DND-41 (cell line): ENCODE measurements around the gene HACD4.
A peak's percentile ranks its signal among the peaks of the same experiment; 100 is the strongest.

Source experiments
- ATAC-seq: fragments of 200-7000 bp; cut with Tn5 transposase; 3 replicates; pipeline ENCODE4 v1.9.1; 2021; ENCODE audit warnings: low read depth; ENCODE audit not compliant: insufficient read depth
- DNase-seq: peaks from one replicate; pipeline ENCODE4 v3.0.0-alpha.2; 2020
- H2AFZ ChIP-seq: 2 replicates; pipeline ENCODE4 v1.6.0; 2012; ENCODE audit warnings: low read depth, low read length
- H3K27ac ChIP-seq: 2 replicates; pipeline ENCODE4 v1.5.1; 2012; ENCODE audit warnings: low read length, inconsistent platforms
- H3K27me3 ChIP-seq: fragments of 200-600 bp; sonication (generic); 2 replicates; pipeline ENCODE4 v1.6.0; 2012; ENCODE audit warnings: low read length, mild to moderate bottlenecking, inconsistent platforms; ENCODE audit not compliant: insufficient read depth, poor library complexity
- H3K36me3 ChIP-seq: 2 replicates; pipeline ENCODE4 v1.5.1; 2012; ENCODE audit warnings: low read length, inconsistent platforms; ENCODE audit not compliant: insufficient read depth
- H3K4me1 ChIP-seq: 2 replicates; pipeline ENCODE4 v1.5.1; 2012; ENCODE audit warnings: mild to moderate bottlenecking, low read length; ENCODE audit not compliant: insufficient read depth
- H3K4me2 ChIP-seq: 2 replicates; pipeline ENCODE4 v1.6.0; 2012; ENCODE audit warnings: mild to moderate bottlenecking, moderate library complexity, low read length, inconsistent platforms; ENCODE audit not compliant: insufficient read depth
- H3K4me3 ChIP-seq, 2 experiments: fragments of 200-600 bp in 1 of 2; shearing (Covaris generic) in 1 of 2; 2 replicates each; pipeline ENCODE4 v1.5.1; 2012 to 2016; ENCODE audit warnings: inconsistent platforms in 2 of 2, low read length in 2 of 2, mild to moderate bottlenecking in 2 of 2, low read depth in 1 of 2, moderate library complexity in 1 of 2
- H3K79me2 ChIP-seq: 2 replicates; pipeline ENCODE4 v1.6.0; 2012; ENCODE audit warnings: low read length, inconsistent platforms; ENCODE audit not compliant: insufficient read depth
- H3K9ac ChIP-seq: 2 replicates; pipeline ENCODE4 v1.6.0; 2012; ENCODE audit warnings: low read depth, mild to moderate bottlenecking, inconsistent platforms, low read length, moderate library complexity
- H3K9me3 ChIP-seq: 2 replicates; pipeline ENCODE4 v1.5.1; 2012; ENCODE audit warnings: low read length, moderate library complexity, mild to moderate bottlenecking, inconsistent platforms; ENCODE audit not compliant: insufficient read depth, severe bottlenecking
- H4K20me1 ChIP-seq: 2 replicates; pipeline ENCODE4 v1.6.0; 2012; ENCODE audit warnings: low read length; ENCODE audit not compliant: insufficient read depth
- EZH2 ChIP-seq: IDR thresholded peaks from 3 replicates; pipeline ENCODE4 v1.6.1; 2012; ENCODE audit warnings: borderline replicate concordance, low read depth, mild to moderate bottlenecking, moderate library complexity, low read length, inconsistent platforms; ENCODE audit not compliant: severe bottlenecking
- TF ChIP-seq, protein P1 (sequence below): IDR thresholded peaks from 2 replicates; pipeline ENCODE4 v1.5.1; 2012; ENCODE audit warnings: borderline replicate concordance, low read length, moderate library complexity, mild to moderate bottlenecking; ENCODE audit not compliant: poor library complexity, severe bottlenecking; ENCODE audit errors: extremely low read depth

Gene HACD4, protein sequence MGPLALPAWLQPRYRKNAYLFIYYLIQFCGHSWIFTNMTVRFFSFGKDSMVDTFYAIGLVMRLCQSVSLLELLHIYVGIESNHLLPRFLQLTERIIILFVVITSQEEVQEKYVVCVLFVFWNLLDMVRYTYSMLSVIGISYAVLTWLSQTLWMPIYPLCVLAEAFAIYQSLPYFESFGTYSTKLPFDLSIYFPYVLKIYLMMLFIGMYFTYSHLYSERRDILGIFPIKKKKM

DNA sequence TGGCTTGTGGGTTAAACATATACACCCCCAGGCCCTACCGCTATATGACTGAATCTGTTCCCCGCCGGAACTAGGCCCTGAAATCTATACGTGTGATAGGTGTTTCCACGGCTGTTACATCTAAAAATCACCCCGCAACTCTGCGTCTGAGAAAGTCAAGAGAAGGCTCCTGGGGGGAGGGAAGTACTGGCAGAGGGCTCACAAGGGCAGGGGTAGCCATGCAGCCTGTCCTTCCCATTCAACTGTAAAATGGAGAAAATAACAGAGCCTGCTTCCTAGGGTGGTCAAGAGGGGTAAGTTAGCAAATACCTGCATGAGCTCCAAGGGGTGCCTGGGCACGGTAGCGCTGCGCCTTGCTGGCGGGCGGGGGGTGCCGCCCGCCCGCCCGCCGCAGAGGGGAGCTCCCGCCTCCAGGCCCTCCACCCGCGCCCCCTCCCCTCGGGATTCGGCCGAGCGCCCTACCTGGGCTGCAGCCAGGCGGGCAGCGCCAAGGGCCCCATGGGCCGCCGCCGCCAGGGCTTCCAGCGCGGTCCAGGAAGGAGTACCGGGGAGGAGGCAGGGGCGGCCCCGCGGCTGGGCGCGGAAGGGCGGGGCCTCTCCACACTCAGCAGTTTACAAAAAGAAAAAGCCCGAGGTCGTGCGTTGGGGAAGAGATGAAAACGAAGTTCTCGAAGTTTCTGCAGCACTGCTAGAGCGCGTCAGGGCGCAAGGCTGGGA is at the start of gene HACD4:
Gene HACD4, minus strand, starts transcription at position 550 of the 717 bp plus-strand sequence. Its CDS starts 50 bp downstream, at position 500.
- H3K36me3 ChIP-seq: no peaks in the 10 kb centered on the region
- no peak within 1 kb of the TSS for H3K4me3 ChIP-seq
- no peaks in the 10 kb centered on the region for H3K79me2 ChIP-seq
- no peak within 1 kb of the TSS for H2AFZ ChIP-seq
- DNase-seq: no peak
- H3K9me3 ChIP-seq: no peaks in the 10 kb centered on the region
- H3K27me3 ChIP-seq: no peaks in the 10 kb centered on the region
- no peaks in the 10 kb centered on the region for H4K20me1 ChIP-seq
- TF ChIP-seq, protein P1, sequence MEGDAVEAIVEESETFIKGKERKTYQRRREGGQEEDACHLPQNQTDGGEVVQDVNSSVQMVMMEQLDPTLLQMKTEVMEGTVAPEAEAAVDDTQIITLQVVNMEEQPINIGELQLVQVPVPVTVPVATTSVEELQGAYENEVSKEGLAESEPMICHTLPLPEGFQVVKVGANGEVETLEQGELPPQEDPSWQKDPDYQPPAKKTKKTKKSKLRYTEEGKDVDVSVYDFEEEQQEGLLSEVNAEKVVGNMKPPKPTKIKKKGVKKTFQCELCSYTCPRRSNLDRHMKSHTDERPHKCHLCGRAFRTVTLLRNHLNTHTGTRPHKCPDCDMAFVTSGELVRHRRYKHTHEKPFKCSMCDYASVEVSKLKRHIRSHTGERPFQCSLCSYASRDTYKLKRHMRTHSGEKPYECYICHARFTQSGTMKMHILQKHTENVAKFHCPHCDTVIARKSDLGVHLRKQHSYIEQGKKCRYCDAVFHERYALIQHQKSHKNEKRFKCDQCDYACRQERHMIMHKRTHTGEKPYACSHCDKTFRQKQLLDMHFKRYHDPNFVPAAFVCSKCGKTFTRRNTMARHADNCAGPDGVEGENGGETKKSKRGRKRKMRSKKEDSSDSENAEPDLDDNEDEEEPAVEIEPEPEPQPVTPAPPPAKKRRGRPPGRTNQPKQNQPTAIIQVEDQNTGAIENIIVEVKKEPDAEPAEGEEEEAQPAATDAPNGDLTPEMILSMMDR: no peak
- TF ChIP-seq EZH2: no peak
- ATAC-seq: no peak
- H3K27ac ChIP-seq: no peak within 1 kb of the TSS
- H3K9ac ChIP-seq: no peak within 1 kb of the TSS
- H3K4me1 ChIP-seq: no peaks in the 10 kb centered on the region
- H3K4me2 ChIP-seq: no peak within 1 kb of the TSS

DNA sequence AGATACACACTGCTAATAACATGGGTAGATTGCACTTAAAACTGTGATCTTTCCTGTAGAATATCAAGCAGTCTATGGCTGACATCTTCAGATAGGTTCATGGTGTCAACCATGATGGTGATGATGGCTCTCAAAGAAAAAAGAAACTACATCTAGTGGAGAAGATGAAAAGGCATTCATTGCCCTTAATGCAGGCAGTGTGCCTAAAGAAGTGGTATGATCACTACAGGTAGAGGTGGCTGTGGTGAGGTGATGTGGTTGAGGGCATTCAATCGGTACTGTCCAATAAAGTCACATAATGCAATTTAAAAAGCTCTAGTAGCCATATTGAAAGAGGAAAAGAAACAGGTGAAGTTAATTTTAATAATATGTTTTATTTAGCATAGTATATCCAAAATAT is 49.4 kb upstream of the HACD4 start:
- Histone ChIP-seq H4K20me1 (no peaks in the 10 kb centered on the region), H3K4me3 (no peak overlapping the region), H3K9me3 (peaks cover 3% of the 10 kb centered on the region), H3K79me2 (no peaks in the 10 kb centered on the region), H3K4me2 (no peak overlapping the region), H2AFZ (0 out of 2 replicates have a peak overlapping the region, but pooled peaks have one; percentile 42), H3K9ac (no peak overlapping the region; the same call in 1 of the 2 replicates), H3K4me1 (peaks cover 63% of the 10 kb centered on the region), H3K27ac (peak overlapping the region; percentile 88), H3K36me3 (no peaks in the 10 kb centered on the region), H3K27me3 (no peaks in the 10 kb centered on the region)
- DNase-seq (no peak), ATAC-seq (no peak)
- TF ChIP-seq EZH2: no peak
- TF ChIP-seq, protein P1: no peak

DNA sequence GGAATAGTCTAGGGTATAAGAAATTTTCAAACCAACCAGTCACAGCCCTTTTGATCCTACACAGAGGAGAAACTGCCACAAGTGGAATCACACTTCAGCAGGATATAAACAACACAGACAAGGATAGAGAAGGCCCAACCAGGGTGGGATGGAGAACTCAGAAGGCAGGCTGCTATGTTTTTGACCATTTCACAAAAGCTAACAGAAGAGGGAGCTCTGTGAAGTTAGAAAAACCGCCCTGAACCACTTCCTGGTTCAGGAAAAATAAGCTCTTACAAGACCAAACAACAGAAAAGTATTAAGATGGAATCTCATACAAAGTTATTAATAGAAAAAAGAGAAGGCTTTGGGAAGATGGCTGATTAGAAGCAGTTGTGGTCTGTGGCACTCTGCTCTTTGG is 47.3 kb upstream of the HACD4 start:
- Histone ChIP-seq H3K27me3 (no peaks in the 10 kb centered on the region), H3K4me2 (0 out of 2 replicates have a peak overlapping the region, but pooled peaks have one; percentile 12), H3K9me3 (peaks cover 3% of the 10 kb centered on the region), H3K4me1 (peaks cover 48% of the 10 kb centered on the region), H3K36me3 (no peaks in the 10 kb centered on the region), H3K9ac (no peak overlapping the region), H3K27ac (peak overlapping the region; percentile 72), H2AFZ (peak overlapping the region; percentile 58), H3K4me3 (no peak overlapping the region), H4K20me1 (no peaks in the 10 kb centered on the region), H3K79me2 (no peaks in the 10 kb centered on the region)
- peak; percentile 31 for DNase-seq
- TF ChIP-seq, protein P1: peak; percentile 64
- TF ChIP-seq EZH2: no peak
- ATAC-seq: no peak
